ENCODE measurements around the gene FHAD1.
A peak's percentile ranks its signal among the peaks of the same experiment; 100 is the strongest.
"Not testable (repeated sequence)": the region's sequence is repeated elsewhere in the genome, so short reads cannot be mapped to it uniquely, and the experiment has no call there.

FHAD1 gene

GRCh38 chr1:15305468-15305770 lies 58.4 kb downstream of the FHAD1 start:
- no peak for DNase-seq (ENCODE audit: low spot score)

- not testable (repeated sequence) for DNase-seq (ENCODE audit: low spot score)
Observed at GRCh38 chr1:15306352-15306751, 59.3 kb downstream of the FHAD1 start.

GRCh38 chr1:15308135-15308534 lies 61.1 kb downstream of the FHAD1 start:
- no peak for DNase-seq (ENCODE audit: low spot score)

- DNase-seq (ENCODE audit: low spot score) = no peak
Observed at GRCh38 chr1:15308621-15309027, 61.6 kb downstream of the FHAD1 start.

GRCh38 chr1:15309687-15310086 lies 62.7 kb downstream of the FHAD1 start:
- no peak for DNase-seq (ENCODE audit: low spot score)

GRCh38 chr1:15310544-15310943 lies 63.5 kb downstream of the FHAD1 start:
- no peak for DNase-seq (ENCODE audit: low spot score)

- DNase-seq (ENCODE audit: low spot score) = no peak
Observed at GRCh38 chr1:15311122-15311822, 64.2 kb downstream of the FHAD1 start.

- DNase-seq (ENCODE audit: low spot score) = no peak
Observed at GRCh38 chr1:15311880-15312279, 64.9 kb downstream of the FHAD1 start.

- no peak for DNase-seq (ENCODE audit: low spot score)
Observed at GRCh38 chr1:15312626-15313411, 65.8 kb downstream of the FHAD1 start.

GRCh38 chr1:15314328-15315281 lies 67.6 kb downstream of the FHAD1 start:
- no peak for DNase-seq (ENCODE audit: low spot score)

GRCh38 chr1:15315815-15316214 lies 68.8 kb downstream of the FHAD1 start:
- DNase-seq (ENCODE audit: low spot score) = no peak

GRCh38 chr1:15316510-15316909 lies 69.5 kb downstream of the FHAD1 start:
- no peak for DNase-seq (ENCODE audit: low spot score)

GRCh38 chr1:15320267-15320666 lies 73.2 kb downstream of the FHAD1 start:
- DNase-seq (ENCODE audit: low spot score) = no peak

GRCh38 chr1:15321601-15322000 lies 74.6 kb downstream of the FHAD1 start:
- no peak for DNase-seq (ENCODE audit: low spot score)

GRCh38 chr1:15322648-15323350 lies 75.8 kb downstream of the FHAD1 start:
- DNase-seq (ENCODE audit: low spot score) = no peak

- peak; percentile 45 for DNase-seq (ENCODE audit: low spot score)
Observed at GRCh38 chr1:15323351-15323988, 76.4 kb downstream of the FHAD1 start.

GRCh38 chr1:15323989-15324868 lies 77.2 kb downstream of the FHAD1 start:
- DNase-seq (ENCODE audit: low spot score) = no peak

GRCh38 chr1:15324869-15325335 lies 77.9 kb downstream of the FHAD1 start:
- DNase-seq (ENCODE audit: low spot score) = no peak

GRCh38 chr1:15325375-15326085 lies 78.5 kb downstream of the FHAD1 start:
- DNase-seq (ENCODE audit: low spot score) = no peak
